GM18951 (cell line): ENCODE results near the gene POLD1.
"Not testable (repeated sequence)": the region's sequence is repeated elsewhere in the genome, so short reads cannot be mapped to it uniquely, and the experiment has no call there.

Experiments used
- POLR2A ChIP-seq: IDR thresholded peaks from 4 replicates; pipeline ENCODE4 v1.6.1; 2011; ENCODE audit warnings: mild to moderate bottlenecking; ENCODE audit not compliant: insufficient read length, insufficient read depth; ENCODE audit errors: extremely low read depth
- in situ Hi-C: fragments of 300-500 bp; cut with MboI; formaldehyde crosslinking; loops from one replicate; pipeline ENCODE4 v1.12.0; 2022; ENCODE audit warnings: low sequenced_read_pairs, mixed read lengths, inconsistent platforms; ENCODE audit not compliant: unreplicated experiment

POLD1 gene

DNA sequence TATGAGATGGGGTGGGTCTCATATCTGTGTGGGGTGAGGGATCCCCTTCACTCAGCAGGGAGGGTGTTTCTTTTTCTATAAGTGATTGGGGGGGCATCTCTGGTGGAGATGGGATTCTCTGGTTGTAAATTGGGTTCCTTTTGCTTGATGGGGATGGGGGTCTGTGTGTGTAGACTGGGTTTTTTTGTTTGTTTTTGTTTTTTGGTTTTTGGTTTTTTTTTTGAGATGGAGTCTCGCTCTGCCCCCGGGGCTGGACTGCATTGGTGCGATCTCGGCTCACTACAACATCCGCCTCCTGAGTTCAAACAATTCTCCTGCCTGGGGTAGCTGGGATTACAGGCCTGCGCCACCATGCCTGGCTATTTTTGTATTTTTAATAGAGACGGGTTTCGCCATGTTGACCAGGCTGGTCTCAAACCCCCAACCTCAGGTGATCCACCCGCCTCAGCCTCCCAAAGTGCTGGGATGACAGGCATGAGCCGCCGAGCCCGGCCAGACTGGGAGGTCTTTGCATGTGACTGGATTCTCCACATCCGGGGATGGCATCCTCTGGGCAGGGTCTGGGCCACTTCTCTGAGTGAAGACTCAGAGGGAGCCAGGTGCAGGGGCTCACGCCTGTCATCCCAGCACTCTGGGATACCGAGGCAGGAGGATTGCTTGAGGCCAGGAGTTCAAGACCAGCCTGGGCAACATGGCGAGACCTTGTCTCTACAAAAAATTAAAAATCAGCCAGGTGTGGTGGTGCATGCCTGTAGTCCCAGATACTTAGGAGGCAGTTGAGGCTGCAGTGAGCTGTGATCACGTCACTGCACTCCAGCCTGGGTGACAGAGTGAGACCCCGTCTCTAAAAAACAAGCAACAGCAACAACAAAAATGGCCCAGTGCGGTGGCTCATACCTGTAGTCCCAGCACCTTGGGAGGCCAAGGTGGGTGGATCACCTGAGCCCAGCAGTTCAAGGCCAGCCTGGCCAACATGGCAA lies 49.3 kb downstream of the POLD1 start:
- in situ Hi-C loops, result no loop called here

DNA sequence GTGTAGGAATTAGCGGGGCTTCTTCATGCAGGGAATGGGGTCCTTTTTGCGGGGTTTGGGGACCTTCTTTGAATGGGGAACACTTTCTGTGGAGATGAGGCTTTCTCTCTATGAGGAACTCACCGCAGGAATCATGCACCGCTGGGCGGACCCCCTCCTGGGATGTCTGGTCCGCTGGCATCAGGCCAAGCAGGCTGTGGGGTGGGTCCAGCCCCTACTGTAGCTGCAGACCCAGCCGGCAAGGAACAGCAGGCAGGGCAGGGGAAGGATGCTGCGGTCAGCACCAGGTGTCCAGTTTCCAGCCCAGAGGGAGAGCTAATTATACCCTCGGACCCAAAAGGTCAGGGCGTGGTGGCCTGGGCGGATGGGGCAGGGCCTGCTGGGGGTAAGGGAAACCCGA lies 50.4 kb downstream of the POLD1 start:
- no peak for TF ChIP-seq POLR2A
- in situ Hi-C loops, result no loop called here

More for the DNA sequence above, 49.3 kb downstream of the POLD1 start:
- TF ChIP-seq POLR2A, result no peak

DNA sequence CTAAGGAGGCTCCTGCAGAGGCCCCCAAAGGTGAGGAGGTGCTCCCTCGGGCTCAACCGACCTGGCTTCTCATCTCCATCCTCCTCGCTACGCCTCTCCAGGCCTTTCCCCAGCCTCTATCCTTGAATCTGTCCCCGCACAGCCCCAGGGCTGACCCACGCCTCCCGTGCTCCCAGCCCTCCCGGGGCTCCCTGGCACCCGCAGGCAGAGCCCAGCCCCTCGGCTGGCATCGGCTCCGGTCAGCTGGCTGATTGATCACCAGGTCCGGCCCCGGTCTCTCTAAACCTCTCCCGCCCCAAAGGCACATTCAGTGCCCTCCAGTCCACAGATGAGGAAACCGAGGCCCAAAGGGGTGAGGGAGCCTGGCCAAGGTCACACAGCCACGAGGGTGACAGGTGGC lies 51.1 kb downstream of the POLD1 start:
- no peak for TF ChIP-seq POLR2A
- in situ Hi-C loops, result no loop called here

DNA sequence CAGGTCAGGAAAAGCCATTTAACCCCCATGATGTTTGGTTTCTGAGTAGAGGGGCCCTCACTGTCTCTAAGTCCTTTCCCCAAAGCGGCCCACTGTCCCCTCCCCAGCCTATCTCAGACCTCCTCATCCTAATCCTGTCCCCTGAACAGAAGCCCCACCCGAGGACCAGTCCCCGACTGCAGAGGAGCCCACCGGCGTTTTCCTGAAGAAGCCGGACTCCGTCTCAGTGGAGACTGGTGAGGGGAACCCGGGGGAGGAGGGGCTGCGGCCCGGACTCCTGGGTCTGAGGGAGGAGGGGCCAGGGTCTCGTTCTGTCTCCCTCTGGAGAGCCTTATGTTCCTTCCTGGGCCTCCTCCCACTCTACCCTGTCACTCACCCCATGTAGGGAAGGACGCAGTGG lies 51.5 kb downstream of the POLD1 start:
- TF ChIP-seq POLR2A, result no peak

GRCh38 chr19:50437862-50438449 lies 53.8 kb downstream of the POLD1 start:
- TF ChIP-seq POLR2A, result no peak
- in situ Hi-C loops, result no loop called here

More for the DNA sequence above, 51.5 kb downstream of the POLD1 start:
- in situ Hi-C loops, result no loop called here

DNA sequence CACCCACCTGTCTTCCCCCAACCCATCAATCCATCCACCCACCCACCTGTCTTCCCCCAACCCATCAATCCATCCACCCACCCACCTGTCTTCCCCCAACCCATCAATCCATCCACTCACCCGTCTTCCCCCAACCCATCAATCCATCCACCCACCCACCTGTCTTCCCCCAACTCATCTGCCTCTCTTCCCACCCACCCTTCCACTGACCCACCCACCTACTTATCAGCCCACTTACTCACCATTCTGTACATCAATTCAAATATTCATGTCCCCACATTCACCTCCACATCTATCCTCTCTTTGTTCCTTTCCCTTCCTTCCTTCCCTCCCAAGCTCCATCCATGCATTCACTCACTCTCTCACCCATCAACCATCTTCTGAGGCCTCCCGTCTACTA lies 55.0 kb downstream of the POLD1 start:
- in situ Hi-C loops, result not testable (repeated sequence)

DNA sequence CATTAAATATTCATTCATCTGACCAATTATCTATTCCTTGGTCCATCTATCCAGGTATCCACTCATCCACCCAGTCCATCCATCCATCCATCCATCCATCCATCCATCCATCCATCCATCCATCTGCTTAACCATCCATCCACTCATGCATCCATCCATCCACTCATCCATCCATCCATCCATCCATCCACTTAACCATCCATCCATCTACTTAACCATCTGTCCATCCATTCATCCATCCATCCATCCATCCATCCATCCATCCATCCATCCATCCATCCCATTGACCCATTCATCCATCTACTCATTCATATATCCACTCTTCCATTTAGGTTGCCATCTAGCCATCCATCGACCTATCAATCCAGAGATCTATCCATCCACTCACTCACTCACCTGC lies 59.9 kb downstream of the POLD1 start:
- TF ChIP-seq POLR2A, result no peak
- in situ Hi-C loops, result no loop called here

DNA sequence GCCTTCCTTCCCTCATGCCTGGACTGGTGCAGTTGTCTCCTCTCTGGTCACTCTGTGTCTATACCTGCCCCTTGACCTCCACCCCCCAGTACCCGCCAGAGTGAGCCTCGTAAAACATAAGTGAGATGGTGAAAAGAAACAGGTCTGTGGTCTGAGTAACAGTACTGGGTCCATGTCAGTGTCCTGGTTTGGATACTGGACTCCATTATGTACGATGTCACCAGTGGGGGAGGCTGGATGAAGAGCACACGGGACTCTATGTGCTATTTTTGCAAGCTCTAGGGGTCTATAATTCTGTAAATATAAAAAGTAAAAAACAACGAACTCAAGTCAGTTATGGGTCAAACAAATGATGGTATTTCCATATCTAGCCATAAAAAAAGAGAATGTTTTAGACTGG lies 62.9 kb downstream of the POLD1 start:
- TF ChIP-seq POLR2A, result no peak
- in situ Hi-C loops, result no loop called here

- no peak for TF ChIP-seq POLR2A
- in situ Hi-C loops, result no loop called here
Measured at GRCh38 chr19:50447750-50448149, 63.6 kb downstream of the POLD1 start.

GRCh38 chr19:50449236-50449899 lies 65.2 kb downstream of the POLD1 start:
- TF ChIP-seq POLR2A, result no peak
- in situ Hi-C loops, result no loop called here

GRCh38 chr19:50450369-50451222 lies 66.4 kb downstream of the POLD1 start:
- no peak for TF ChIP-seq POLR2A
- in situ Hi-C loops, result no loop called here

DNA sequence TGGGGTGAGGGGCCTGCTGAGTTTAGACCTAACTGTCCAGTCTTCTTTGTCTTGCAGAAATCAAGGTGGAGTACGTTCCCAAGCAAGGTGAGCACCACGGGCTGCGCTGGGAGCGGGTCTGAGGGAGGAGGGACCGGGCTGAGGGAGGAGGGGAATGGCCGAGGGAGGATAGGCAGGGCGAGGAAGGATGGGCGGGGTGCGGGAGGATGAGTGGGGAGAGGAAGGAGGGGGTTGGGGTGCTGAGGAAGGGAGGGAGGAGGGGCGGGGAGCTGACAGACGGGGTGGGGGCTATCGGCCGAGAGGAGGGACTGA lies 67.0 kb downstream of the POLD1 start:
- no peak for TF ChIP-seq POLR2A

DNA sequence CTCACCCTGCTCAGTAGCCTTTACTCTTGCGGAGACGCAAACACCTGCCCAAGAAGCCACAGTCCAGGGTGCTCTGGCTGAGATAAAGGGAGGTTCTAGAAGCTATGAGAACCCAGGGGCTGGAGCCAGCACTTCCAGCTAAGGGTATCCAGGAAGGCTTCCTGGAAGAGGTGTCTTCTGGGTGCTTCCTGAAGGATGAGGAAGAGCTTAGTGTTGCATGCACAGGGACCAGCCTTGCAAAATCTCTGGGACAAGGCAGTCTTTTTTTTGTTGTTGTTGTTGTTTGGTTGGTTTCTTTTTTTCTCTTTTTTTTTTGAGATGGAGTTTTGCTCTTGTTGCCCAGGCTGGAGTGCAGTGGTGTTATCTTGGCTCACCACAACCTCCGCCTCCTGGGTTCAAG lies 69.1 kb downstream of the POLD1 start:
- TF ChIP-seq POLR2A, result no peak
- in situ Hi-C loops, result no loop called here

More for the DNA sequence above, 67.0 kb downstream of the POLD1 start:
- in situ Hi-C loops, result no loop called here

DNA sequence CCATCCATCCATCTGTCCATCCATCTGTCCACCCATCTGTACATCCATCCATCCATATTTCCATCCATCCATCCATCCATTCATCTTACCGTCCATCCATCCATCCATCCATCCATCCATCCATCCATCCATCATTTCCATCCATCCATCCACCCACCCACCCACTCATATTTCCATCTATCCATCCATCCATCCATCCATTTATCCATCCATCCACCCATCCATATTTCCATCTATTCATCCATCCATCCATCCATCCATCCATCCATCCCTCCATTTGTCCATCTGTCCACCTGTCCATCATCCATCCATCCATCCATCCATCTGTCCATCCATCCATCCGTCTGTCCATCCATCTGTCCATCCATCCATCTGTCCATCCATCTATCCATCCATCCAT lies 71.8 kb downstream of the POLD1 start:
- in situ Hi-C loops, result no loop called here
- no peak for TF ChIP-seq POLR2A
